Choroid plexus epithelial cell (primary cell): ENCODE results near the gene EFNA3.

ENCODE experiments used
- DNase-seq: peaks from one replicate; pipeline ENCODE4 v3.0.0-alpha.2; 2010; ENCODE audit warnings: low read depth
- H3K4me3 ChIP-seq: 2 replicates; pipeline ENCODE4 v1.5.1; 2011; ENCODE audit warnings: low read depth, mild to moderate bottlenecking, control low read depth, low read length, moderate library complexity
- CTCF ChIP-seq: conservative IDR thresholded peaks from 2 replicates; pipeline ENCODE4 v1.5.1; 2011; ENCODE audit warnings: low read depth, mild to moderate bottlenecking, control low read depth, inconsistent platforms, low read length, moderate library complexity

Gene EFNA3

DNA sequence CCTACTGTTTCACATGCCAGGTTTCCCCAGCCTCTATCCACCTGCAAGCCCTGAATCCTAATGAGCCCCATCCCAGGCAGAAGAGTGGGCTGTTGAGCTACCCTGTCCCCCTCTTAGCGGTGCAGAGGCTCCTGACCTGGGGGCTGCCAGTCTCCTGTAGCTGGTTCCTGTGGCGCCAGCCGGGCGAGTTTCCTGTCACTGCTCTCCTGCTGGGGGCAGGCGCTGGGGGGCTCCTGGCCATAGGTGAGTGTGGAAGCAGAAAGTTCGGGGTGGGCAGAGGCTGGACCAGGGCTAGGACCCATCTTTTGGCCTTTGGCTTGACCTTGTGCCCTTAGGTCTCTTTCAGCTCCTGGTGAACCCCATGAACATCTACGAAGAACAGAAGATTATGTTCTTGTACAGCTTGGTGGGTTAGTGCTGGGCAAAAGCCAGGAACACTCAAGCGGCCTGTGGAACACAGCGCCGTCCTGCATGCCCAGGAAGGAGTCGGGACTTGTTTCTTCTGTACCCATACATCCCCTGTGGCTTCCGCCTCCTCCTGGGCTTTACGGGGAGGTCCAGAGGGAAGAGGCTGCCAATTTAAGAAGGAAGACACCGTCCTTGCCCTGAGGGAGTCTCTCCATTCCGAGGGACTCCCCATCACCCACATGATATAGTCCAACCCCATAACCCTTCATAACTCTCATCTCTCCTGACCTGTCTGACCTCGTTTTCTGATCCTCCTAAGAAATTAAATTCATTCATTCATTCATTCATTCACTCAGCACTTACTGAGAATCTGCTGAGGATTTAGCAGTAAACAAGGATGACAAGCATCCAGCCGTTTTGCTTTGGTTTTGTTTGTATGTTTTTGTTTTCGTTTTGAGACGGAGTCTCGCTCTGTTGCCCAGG, 44.1 kb upstream of the EFNA3 start:
- no peak overlapping the region for H3K4me3 ChIP-seq
- TF ChIP-seq CTCF = no peak
- no peak for DNase-seq

GRCh38 chr1:155035936-155036335, 42.7 kb upstream of the EFNA3 start:
- no peak for DNase-seq
- no peak for TF ChIP-seq CTCF
- H3K4me3 ChIP-seq = no peak overlapping the region

- DNase-seq = no peak
- H3K4me3 ChIP-seq = no peak overlapping the region
- no peak for TF ChIP-seq CTCF
Measured at GRCh38 chr1:155037043-155037442, 41.6 kb upstream of the EFNA3 start.

DNA sequence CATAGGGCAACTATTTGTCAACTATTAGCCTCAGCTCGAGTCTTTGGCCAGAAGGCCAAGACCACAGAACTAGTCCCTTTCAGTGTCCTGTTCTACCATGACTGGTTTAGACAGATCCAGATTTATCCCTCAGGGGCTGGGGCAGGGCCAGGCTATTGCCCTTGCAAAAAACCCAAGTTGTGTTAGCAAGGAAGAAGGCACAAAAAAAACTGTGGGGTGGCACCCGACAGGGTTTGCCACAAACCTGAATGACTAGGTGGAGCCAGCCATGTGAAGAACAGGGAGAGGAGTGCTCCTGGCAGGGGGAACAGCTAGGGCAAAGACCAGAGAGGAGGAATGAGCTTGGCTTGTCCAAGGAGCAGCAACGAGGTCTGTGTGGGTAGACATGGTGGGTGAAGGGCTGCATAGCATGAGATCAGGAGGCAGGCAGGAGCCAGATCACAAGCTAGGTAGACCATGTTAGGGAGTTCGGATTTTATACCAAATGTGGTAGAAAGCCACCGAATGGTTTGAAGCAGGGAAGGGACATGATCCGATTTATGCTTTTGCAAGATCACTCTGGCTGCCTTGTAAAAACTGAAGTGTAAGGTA, 40.7 kb upstream of the EFNA3 start:
- H3K4me3 ChIP-seq = no peak overlapping the region
- DNase-seq = no peak
- TF ChIP-seq CTCF = no peak

DNA sequence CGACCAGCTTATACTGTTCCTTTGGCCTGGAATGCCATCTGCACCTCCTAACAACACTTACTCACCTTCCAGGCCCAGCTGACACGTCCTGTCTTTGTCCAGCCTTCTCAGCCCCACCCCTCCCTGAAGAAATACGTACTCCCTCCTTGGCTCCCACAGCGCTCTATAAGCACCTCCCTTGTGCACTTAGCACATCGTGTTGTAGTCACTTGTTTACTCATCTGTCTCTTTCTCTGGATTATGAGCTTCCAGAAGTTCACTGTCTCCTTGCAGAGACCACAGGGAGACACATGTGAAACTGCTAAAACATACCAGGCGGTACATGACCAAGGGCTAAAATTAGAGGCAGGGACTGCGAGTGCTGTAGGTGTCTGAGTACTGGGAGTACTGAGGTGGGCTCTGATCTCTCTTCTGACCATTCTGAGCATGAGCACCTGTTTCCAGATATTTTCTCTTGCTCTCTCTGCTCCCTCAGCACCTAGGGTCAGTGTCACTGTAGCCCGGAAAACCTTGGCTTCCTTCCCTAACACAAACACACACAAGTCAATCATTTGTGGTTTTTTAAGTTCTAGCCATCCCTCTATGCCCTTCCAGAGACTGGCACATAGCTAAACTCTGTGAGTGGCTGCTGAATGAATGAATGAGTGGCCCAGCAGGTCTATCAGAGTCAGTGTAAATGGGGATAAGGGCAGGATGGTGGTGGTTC, 39.9 kb upstream of the EFNA3 start:
- no peak overlapping the region for H3K4me3 ChIP-seq
- peak; percentile 33 for DNase-seq
- no peak for TF ChIP-seq CTCF

- no peak overlapping the region for H3K4me3 ChIP-seq
- no peak for DNase-seq
- no peak for TF ChIP-seq CTCF
Measured at GRCh38 chr1:155039308-155039669, 39.3 kb upstream of the EFNA3 start.
